Endothelial cell of umbilical vein (primary cell): ENCODE data around the gene KIF27.

ENCODE experiments used
- EZH2 ChIP-seq: IDR thresholded peaks from 2 replicates; pipeline ENCODE4 v1.6.1; 2012; ENCODE audit warnings: borderline replicate concordance, low read depth, mild to moderate bottlenecking, moderate library complexity, low read length, inconsistent platforms; ENCODE audit not compliant: severe bottlenecking
- FOS ChIP-seq: IDR thresholded peaks from 2 replicates; pipeline ENCODE4 v1.6.1; 2011; ENCODE audit warnings: mild to moderate bottlenecking, low read length, moderate library complexity, borderline replicate concordance; ENCODE audit not compliant: insufficient read depth
- POLR2A ChIP-seq: IDR thresholded peaks from 2 replicates; pipeline ENCODE4 v1.6.1; 2012; ENCODE audit warnings: low read depth, mild to moderate bottlenecking, control low read depth, low read length
- POLR2AphosphoS5 ChIP-seq: IDR thresholded peaks from 2 replicates; pipeline ENCODE4 v1.6.1; 2012; ENCODE audit warnings: low read depth, mild to moderate bottlenecking, control low read depth, low read length, moderate library complexity; ENCODE audit not compliant: insufficient read depth
- TF ChIP-seq, protein P1 (sequence below), 2 donors: IDR thresholded peaks; 1 replicate in 1 of 2; 2 replicates in 1 of 2; pipeline ENCODE4 v1.5.1; 2011; ENCODE audit warnings: low read length in 2 of 2, mild to moderate bottlenecking in 2 of 2, moderate library complexity in 2 of 2, control low read depth in 1 of 2, inconsistent platforms in 1 of 2, low read depth in 1 of 2; ENCODE audit not compliant: insufficient read depth in 1 of 2; ENCODE audit errors: extremely low read depth in 1 of 2

DNA sequence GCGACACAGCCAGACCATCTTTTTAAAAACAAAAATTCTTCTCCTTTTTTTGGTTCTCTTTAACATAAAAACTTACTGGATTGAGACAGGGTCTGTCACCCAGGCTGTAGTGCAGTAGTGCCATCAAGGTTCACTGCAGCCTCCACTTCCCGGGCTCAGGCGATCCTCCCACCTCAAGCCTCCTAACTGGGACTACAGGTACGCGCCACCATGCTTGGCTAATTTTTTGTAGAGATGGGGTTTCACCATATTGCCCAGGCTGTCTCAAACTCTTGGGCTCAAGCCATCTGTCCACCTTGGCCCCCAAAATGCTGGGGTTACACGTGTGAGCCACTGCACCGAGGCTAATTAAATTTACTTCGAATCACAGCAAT is 45.0 kb upstream of the KIF27 start:
- TF ChIP-seq, protein P1, sequence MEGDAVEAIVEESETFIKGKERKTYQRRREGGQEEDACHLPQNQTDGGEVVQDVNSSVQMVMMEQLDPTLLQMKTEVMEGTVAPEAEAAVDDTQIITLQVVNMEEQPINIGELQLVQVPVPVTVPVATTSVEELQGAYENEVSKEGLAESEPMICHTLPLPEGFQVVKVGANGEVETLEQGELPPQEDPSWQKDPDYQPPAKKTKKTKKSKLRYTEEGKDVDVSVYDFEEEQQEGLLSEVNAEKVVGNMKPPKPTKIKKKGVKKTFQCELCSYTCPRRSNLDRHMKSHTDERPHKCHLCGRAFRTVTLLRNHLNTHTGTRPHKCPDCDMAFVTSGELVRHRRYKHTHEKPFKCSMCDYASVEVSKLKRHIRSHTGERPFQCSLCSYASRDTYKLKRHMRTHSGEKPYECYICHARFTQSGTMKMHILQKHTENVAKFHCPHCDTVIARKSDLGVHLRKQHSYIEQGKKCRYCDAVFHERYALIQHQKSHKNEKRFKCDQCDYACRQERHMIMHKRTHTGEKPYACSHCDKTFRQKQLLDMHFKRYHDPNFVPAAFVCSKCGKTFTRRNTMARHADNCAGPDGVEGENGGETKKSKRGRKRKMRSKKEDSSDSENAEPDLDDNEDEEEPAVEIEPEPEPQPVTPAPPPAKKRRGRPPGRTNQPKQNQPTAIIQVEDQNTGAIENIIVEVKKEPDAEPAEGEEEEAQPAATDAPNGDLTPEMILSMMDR (IDR thresholded peaks at IDR 0.05; ENCODE audit: extremely low read depth in 1 of 2, insufficient read depth in 1 of 2, low read depth in 1 of 2, low read length in 2 of 2), result no peak
- TF ChIP-seq EZH2 (no peak), POLR2A (no peak), POLR2AphosphoS5 (no peak), FOS (no peak)
